GM12878 (cell line): Measurements from ENCODE around the gene HSPA12A. TPM values are rescaled to one million over a fixed set of nuclear protein-coding genes. Genes with fewer than 3 reads are reported as not detected.

Experiments used
- ATAC-seq: fragments of 200-7000 bp; cut with Tn5 transposase; 3 replicates; pipeline ENCODE4 v1.9.1; 2020; ENCODE audit warnings: mild to moderate bottlenecking, moderate library complexity
- BruUV-seq: library from RNA; stranded (reverse); fragments of 400-500 nt; replicated peaks from 2 replicates; lab custom pipeline; 2021; lab: Mats Ljungman, UMichigan
- CTCF ChIA-PET: fragments of 300-600 bp; sonication (Branson Sonifier 250); formaldehyde crosslinking; extraction: SDS; loops from one replicate; lab custom pipeline; 2021; ENCODE audit warnings: inconsistent platforms; lab: Yijun Ruan, JAX
- POLR2A ChIA-PET: fragments of 350-600 bp; formaldehyde crosslinking; extraction: SDS; loops from one replicate; lab custom pipeline; 2021; ENCODE audit warnings: inconsistent platforms; lab: Charles Lee
- RAD21 ChIA-PET: fragments of 300-600 bp; sonication (Branson Sonifier 250); formaldehyde crosslinking; loops from one replicate; lab custom pipeline; 2023; ENCODE audit warnings: antibody characterized with exemption; ENCODE audit not compliant: unreplicated experiment; lab: Charles Lee
- SMC1A ChIA-PET: fragments of 300-600 bp; sonication (Branson Sonifier 250); formaldehyde crosslinking; loops from one replicate; lab custom pipeline; 2023; ENCODE audit not compliant: unreplicated experiment, uncharacterized antibody; lab: Charles Lee
- DNase-seq: peaks from one replicate; pipeline ENCODE4 v3.0.0-alpha.2; 2011; ENCODE audit warnings: low read depth, low spot score
- FAIRE-seq: peaks from 3 replicates; lab custom pipeline; 2011; peaks lifted over from hg19 to GRCh38; lab: Jason Lieb, UNC
- H2AFZ ChIP-seq: 2 replicates; pipeline ENCODE4 v1.6.0; 2011; ENCODE audit warnings: low read depth, low read length, control low read depth; ENCODE audit not compliant: control insufficient read depth
- H3K27ac ChIP-seq: 2 replicates; pipeline ENCODE4 v1.5.1; 2011; ENCODE audit warnings: control low read depth; ENCODE audit not compliant: control insufficient read depth, insufficient read depth
- H3K27me3 ChIP-seq, 2 experiments: replicated peaks in 1 of 2; 2 replicates each; pipeline versions ENCODE4 v1.6.0 to v1.6.1; 2011; ENCODE audit warnings: low read length in 1 of 2; ENCODE audit not compliant: control insufficient read depth in 2 of 2, insufficient read depth in 2 of 2
- H3K36me3 ChIP-seq, 2 experiments: 2 replicates each; pipeline ENCODE4 v1.5.1; 2011; ENCODE audit warnings: low read length in 1 of 2; ENCODE audit not compliant: control insufficient read depth in 2 of 2, insufficient read depth in 2 of 2
- H3K4me1 ChIP-seq: 2 replicates; pipeline ENCODE4 v1.6.1; 2011; ENCODE audit warnings: mild to moderate bottlenecking, low read length, moderate library complexity, mixed read lengths; ENCODE audit not compliant: control insufficient read depth, insufficient read depth
- H3K4me2 ChIP-seq: 2 replicates; pipeline ENCODE4 v1.6.0; 2011; ENCODE audit warnings: control low read depth; ENCODE audit not compliant: control insufficient read depth, insufficient read depth
- H3K4me3 ChIP-seq: fragments of 200-600 bp; sonication (generic); 2 replicates; pipeline ENCODE4 v1.5.1; 2016
- H3K79me2 ChIP-seq: 2 replicates; pipeline ENCODE4 v1.6.0; 2011; ENCODE audit warnings: low read length; ENCODE audit not compliant: control insufficient read depth, insufficient read depth
- H3K9ac ChIP-seq: 2 replicates; pipeline ENCODE4 v1.8.0; 2011; ENCODE audit warnings: low read length, control low read depth, mixed read lengths; ENCODE audit not compliant: control insufficient read depth, insufficient read depth
- H3K9me3 ChIP-seq: replicated peaks from 3 replicates; pipeline ENCODE4 v1.5.1; 2011; ENCODE audit warnings: mild to moderate bottlenecking, low read length; ENCODE audit not compliant: control insufficient read depth, insufficient read depth
- H4K20me1 ChIP-seq: 2 replicates; pipeline ENCODE4 v1.6.0; 2011; ENCODE audit not compliant: control insufficient read depth, insufficient read depth
- NFYB ChIP-seq: IDR thresholded peaks from 2 replicates; pipeline ENCODE4 v1.6.1; 2011; ENCODE audit warnings: low read depth, mild to moderate bottlenecking, low read length, improper control_type of control experiment, moderate library complexity; ENCODE audit not compliant: insufficient read depth
- RFX5 ChIP-seq: IDR thresholded peaks from 2 replicates; pipeline ENCODE4 v1.6.1; 2011; ENCODE audit warnings: low read depth, low read length, improper control_type of control experiment
- ZNF622 ChIP-seq: fragments of 450-650 bp; IDR thresholded peaks from 2 replicates; pipeline ENCODE4 v1.6.1; 2017; ENCODE audit warnings: mild to moderate bottlenecking, inconsistent platforms
- ZNF687 ChIP-seq: fragments of 450-650 bp; IDR thresholded peaks from 2 replicates; pipeline ENCODE4 v1.6.1; 2017; ENCODE audit warnings: mild to moderate bottlenecking, moderate library complexity
- WGBS: methylation state at CpG from one replicate; pipeline ENCODE4 v1.1.6; 2016; ENCODE audit warnings: low lambda C conversion rate; ENCODE audit not compliant: insufficient replicate concordance, insufficient coverage; ENCODE audit errors: missing lambda C conversion rate; 5-methylcytosine and 5-hydroxymethylcytosine counted together
- in situ Hi-C: fragments of 300-500 bp; cut with MboI; formaldehyde crosslinking; loops from 9 replicates; pipeline ENCODE4 v1.14.3; 2018; ENCODE audit warnings: mixed read lengths
- intact Hi-C: fragments of 100-400 bp; cut with micrococcal nuclease; formaldehyde crosslinking; loops from one replicate; pipeline ENCODE4 v1.14.2; 2022; ENCODE audit not compliant: unreplicated experiment
- polyA plus RNA-seq, 11 experiments: library from polyadenylated mRNA; depleted of rRNA in 4 of 11; unstranded in 6 of 11; stranded (reverse) in 5 of 11; fragments of >200 nt; fragmentation: Nextera tagmentation in 4 of 11; fragmentation: Illumina TruSeq in 1 of 11; extraction: Ambion mirVana in 4 of 11; extraction: Trizol in 1 of 11; gene quantifications; 1 replicate in 1 of 11; 2 replicates in 10 of 11; pipeline versions ENCODE4 v1.2.1 to v1.2.3, GENCODE V29; 2011 to 2016; ENCODE audit warnings: inconsistent platforms in 2 of 11, missing spikeins in 2 of 11, low read depth in 1 of 11
- total RNA-seq, 4 experiments: library from RNA; depleted of rRNA in 3 of 4; stranded (reverse); fragments of >200 nt in 3 of 4; fragmentation: Illumina TruSeq in 1 of 4; extraction: Trizol in 1 of 4; gene quantifications; 2 replicates each; pipeline versions ENCODE4 v1.2.1 to v1.2.3, GENCODE V29; 2013 to 2021

HSPA12A gene
- total and polyA plus RNA-seq, 10 of the 15 experiments (the other 5 are each of a cell fraction or from before 2014, with no cell fraction given) = 0.90 to 20.2 (median 2.8) TPM

GRCh38 chr10:116656044-116656443 is 86.3 kb downstream of the HSPA12A start (continued):
- TF ChIP-seq ZNF687 (no peak), NFYB (no peak), RFX5 (no peak)

DNA sequence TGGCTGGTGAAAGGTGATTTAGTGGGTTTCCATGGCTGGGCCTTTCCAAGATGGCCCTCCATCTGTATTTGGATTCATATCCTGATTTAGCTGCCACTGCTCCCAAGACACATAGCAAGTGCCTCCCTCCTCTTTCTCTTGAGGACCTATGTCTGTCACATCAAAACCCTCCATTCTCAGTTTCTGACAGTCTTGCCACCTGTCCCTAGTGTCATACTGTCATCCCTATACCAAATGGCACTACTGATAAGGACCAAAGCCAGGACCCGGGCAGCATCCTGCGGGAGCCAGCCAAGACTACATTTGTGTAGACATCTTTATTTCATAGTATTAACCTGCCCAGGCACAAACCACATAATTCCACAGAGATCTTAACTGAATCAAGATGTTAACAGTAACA is 86.8 kb downstream of the HSPA12A start:
- ChIA-PET POLR2A (no interaction called here), CTCF (no interaction called here), SMC1A (interaction anchor here (0.6 kb wide), 1 partner anchor 72 kb away, joined by 3 read pairs; no protein-coding TSS in a partner anchor), RAD21 (no interaction called here)
- Histone ChIP-seq H3K4me1 (no peaks in the 10 kb centered on the region), H3K79me2 (no peaks in the 10 kb centered on the region), H3K9ac (no peak overlapping the region), H3K4me2 (no peak overlapping the region), H2AFZ (no peak overlapping the region), H3K27ac (no peak overlapping the region), H3K9me3 (no peaks in the 10 kb centered on the region), H3K4me3 (no peak overlapping the region), H3K36me3 (no peaks in the 10 kb centered on the region), H3K27me3 (no peaks in the 10 kb centered on the region), H4K20me1 (no peaks in the 10 kb centered on the region)
- intact Hi-C loops = no loop called here
- no peak for TF ChIP-seq ZNF622
- BruUV-seq = no TSS peak
- 52% methylated on average over 2 of the region's 2 CpGs for WGBS
- DNase-seq (no peak), ATAC-seq (no peak), FAIRE-seq (no peak)
- in situ Hi-C loops = no loop called here
